Activated T-cell treated with anti-CD3 and anti-CD28 coated beads for 48 hours (primary cell): ENCODE measurements around the gene ZBTB7A.
A peak's percentile ranks its signal among the peaks of the same experiment; 100 is the strongest.
"Not testable (repeated sequence)": the region's sequence is repeated elsewhere in the genome, so short reads cannot be mapped to it uniquely, and the experiment has no call there.

Experiments
- DNase-seq: peaks from one replicate; pipeline ENCODE4 v3.0.0-alpha.2; 2020; ENCODE audit warnings: low read depth

ZBTB7A gene

GRCh38 chr19:4016486-4016885 is 50.2 kb downstream of the ZBTB7A start:
- DNase-seq, result no peak

- DNase-seq, result no peak
Observed at GRCh38 chr19:4015705-4016402, 50.8 kb downstream of the ZBTB7A start.

DNA sequence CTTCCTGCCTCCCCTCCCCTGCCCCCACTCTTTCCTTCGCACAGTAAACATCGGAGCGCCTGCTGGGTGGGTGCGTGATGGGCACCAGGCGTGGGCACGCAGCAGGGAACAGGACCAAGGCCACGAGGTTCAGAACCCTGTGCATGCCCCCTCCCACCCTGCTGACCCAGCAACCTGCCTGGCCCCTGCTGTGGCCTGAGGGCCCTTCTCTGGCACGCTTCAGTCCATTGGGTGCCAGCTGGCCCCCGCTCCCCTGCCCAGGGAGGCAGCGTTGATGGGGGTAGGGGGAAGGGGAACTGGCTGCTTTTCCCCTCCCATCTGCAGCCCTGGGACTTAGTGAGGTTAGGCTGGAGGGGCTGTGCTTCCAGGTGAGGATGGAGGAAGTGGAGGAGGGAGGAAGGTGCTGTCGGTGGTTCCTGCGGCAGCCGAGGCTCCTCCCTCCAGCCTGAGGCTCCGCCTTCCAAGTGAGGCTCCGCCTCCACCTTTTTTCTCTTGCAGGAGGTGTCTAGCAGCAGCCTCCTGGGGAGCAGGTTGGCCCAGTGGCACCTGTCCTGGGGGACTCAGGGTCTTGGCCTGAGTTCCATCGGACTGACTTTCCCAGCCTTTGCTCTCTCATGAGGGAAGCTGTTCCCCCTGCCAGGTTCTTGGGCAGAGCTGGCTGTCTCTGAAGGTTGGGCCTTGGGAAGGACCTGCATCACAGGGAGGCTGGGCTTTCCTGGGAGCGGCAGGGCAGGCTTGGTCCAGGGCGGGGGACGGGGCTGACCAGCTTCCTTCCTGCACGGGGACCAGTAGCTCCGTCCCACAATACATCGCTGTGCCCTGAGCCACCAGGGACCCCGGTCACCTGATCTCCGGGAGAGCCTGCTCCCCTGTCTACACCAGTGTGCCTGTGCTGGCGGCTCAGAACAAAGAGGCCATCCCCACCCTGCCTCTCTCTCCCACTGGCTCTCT is 51.9 kb downstream of the ZBTB7A start:
- DNase-seq, result peak; percentile 43

- DNase-seq, result no peak
Observed at GRCh38 chr19:4013886-4014540, 52.7 kb downstream of the ZBTB7A start.

DNA sequence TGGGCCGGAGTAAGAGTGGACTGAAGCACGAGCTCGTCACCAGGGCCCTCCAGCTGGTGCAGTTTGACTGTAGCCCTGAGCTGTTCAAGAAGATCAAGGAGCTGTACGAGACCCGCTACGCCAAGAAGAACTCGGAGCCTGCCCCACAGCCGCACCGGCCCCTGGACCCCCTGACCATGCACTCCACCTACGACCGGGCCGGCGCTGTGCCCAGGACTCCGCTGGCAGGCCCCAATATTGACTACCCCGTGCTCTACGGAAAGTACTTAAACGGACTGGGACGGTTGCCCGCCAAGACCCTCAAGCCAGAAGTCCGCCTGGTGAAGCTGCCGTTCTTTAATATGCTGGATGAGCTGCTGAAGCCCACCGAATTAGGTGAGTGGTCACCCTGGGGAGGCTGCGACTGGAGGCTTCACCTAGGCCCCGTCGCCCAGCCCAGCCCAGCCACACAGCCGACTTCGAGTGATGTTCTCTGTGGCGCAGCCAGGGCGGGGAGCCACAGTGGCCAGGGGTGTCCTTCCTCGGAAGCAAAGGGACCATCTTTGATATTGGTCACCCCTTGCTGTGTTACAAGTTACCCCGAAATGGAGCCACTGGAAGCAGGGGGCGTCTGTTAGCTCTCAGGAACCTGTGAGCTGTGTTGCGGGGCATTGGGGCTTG is 53.6 kb downstream of the ZBTB7A start:
- no peak for DNase-seq

GRCh38 chr19:4012092-4012974 is 54.4 kb downstream of the ZBTB7A start:
- no peak for DNase-seq

GRCh38 chr19:4011430-4011829 is 55.3 kb downstream of the ZBTB7A start:
- not testable (repeated sequence) for DNase-seq

DNA sequence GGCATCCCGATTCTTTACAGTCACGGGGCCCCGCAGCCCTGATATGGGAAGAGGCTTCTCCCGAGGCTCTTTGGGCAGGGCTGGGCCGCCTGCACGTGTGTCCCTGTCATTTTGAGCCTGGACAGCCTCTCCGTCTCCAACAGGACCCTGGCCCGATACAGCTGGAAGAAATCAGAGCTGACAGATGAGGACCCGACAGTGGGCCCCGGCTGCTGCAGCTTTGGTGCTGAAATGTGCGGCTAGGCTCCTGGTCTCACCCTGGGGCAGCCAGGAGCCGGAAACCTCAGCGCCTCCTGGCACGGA is 55.9 kb downstream of the ZBTB7A start:
- no peak for DNase-seq

DNA sequence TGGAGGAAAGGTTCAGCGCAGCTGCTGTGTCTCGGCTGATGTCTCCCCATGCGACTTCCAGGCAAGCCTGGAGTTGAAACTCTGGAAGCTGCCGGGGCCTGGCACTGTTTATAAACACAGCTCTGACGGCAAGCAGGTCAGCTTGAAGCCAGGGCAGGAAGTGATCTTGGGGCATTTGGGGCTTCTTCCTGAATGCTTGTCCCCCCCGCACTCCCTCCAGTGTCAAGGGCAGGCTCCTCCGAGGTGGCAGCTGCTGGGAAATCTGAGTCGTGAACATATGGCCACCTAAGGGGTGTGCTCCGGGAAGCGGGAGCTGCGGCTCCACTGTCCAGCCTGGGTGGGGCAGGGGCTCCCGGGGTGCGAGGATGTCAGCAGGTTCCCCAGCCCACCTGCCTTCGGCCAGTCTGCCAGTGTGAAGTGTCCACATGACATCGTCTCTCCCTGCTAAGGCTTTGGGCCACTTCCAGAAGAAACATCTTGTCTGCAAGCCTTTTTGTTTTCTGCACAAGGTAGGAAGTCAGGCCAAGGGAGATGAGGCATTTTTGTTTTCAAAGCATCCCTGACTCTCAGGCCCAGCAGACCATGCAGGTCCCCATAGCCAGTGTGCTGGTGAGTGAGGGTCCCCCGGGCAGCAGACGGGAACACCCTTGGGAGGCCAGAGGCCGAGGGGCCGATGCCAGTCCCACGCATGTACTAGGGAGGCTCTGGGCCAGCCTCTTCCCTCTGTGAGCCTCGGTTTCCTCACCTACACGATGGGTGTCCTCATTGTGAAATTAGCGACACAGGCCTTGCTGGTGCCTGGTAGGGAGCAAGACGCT is 56.5 kb downstream of the ZBTB7A start:
- DNase-seq, result no peak

DNA sequence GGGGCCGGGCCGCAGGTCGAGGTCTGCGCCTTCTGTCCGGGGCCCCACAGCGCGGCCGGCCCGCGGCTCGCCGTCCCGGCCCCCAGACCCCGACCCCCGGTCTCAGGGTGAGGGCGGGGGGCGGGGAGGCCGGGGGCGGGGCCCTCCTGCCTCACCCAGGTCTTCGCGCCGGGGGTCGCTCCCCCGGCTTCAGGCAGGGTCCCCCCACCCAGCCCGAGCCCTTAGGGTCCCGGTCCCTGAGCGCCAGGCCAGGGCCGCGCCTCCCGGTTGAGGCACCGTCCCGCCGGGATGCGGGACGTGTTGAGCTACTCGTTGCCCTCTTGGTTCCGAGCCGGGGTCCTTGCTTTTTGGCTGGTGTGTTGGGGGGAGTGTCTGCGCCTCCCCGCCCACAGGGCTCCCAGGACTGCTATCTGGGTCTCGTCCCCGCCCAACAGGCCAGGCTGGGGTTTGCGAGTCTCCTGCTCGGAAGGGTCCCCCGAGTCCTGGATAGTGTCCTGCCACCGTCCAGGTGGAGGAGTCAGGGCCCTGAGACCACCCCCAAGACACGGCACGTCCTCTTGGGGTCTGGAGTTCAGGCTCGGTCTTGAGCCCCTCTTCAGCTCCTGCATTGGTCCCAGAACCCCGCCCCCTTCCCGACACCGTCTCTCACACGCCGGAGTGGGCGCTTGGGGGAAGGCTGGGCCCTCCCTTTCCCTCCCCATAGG is 58.7 kb downstream of the ZBTB7A start:
- no peak for DNase-seq

GRCh38 chr19:4007021-4007835 is 59.5 kb downstream of the ZBTB7A start, which contains the start of gene PIAS4:
Gene PIAS4, plus strand, starts transcription at chr19:4007736. Its CDS starts 25 bp downstream, at chr19:4007761.
- DNase-seq, result peak; percentile 97

DNA sequence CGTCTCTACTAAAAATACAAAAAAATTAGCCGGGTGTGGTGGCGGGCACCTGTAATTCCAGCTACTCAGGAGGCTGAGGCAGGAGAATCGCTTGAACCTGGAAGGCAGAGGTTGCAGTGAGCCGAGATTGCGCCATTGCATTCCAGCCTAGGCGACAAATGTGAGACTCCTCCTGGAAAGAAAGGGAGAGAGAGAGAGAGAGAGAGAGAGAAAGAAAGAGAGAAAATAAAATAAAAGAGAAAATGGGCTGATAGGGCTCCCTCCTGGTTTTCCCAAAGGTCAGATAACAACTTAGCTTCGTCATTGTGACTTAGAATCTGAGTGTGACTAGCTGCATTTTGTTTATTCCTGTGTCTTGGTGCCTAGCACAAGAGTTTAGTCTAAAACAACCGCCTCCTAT is 61.3 kb downstream of the ZBTB7A start:
- not testable (repeated sequence) for DNase-seq

- DNase-seq, result not testable (repeated sequence)
Observed at GRCh38 chr19:4000798-4001197, 65.9 kb downstream of the ZBTB7A start.

DNA sequence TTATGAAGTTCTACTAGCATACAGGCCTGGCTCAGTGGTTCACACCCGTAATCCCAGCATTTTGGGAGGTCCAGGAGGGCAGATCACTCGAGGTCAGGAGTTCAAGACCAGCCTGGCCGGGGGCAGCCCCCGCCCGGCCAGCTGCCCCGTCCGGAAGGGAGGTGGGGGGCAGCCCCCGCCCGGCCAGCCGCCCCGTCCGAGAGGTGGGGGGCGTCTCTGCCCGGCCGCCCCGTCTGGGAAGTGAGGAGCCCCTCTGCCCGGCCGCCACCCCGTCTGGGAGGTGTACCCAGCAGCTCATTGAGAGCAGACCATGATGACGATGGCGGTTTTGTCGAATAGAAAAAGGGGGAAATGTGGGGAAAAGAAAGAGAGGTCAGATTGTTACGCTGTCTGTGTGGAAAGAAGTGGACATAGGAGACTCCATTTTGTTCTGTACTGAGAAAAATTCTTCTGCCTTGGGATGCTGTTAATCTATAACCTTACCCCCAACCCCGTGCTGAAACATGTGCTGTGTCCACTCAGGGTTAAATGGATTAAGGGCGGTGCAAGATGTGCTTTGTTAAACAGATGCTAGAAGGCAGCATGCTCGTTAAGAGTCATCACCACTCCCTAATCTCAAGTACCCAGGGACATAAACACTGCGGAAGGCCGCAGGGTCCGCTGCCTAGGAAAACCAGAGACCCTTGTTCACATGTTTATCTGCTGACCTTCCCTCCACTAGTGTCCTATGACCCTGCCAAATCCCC is 67.9 kb downstream of the ZBTB7A start:
- DNase-seq, result not testable (repeated sequence)

DNA sequence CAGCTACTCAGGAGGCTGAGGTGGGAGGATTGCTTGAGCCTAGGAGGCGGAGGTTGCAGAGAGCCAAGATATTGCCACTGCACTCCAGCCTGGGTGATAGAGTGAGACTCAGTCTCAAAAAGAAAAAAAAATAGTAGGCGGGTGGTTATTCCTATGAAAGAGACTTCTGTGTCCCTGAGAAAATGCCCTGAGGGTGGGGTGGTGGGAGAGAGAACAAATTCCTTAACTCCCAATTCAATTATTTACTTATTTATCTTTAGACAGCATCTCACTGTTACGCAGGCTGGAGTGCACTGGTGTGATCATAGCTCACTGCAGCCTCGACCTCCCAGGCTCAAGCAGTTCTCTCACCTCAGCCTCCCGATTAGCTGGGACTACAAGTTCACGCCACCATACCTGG is 71.1 kb downstream of the ZBTB7A start:
- no peak for DNase-seq
